Measurements from ENCODE around the gene IER5. TPM values are rescaled to one million over a fixed set of nuclear protein-coding genes. Genes with fewer than 3 reads are reported as not detected.

The IER5 gene
- total RNA-seq, 2 donors from 2014 or later, result 13.2 to 21.2 TPM

- no peak for TF ChIP-seq CTCF (conservative IDR thresholded peaks at IDR 0.05)
- Histone ChIP-seq H3K36me3 (ENCODE audit: control insufficient read depth, insufficient read depth, low read length) (no peaks in the 10 kb centered on the region), H3K27ac (ENCODE audit: low read depth, low read length) (no peak overlapping the region), H3K4me3 (ENCODE audit: low read length) (no peak overlapping the region), H3K4me1 (ENCODE audit: control insufficient read depth, insufficient read depth, low read length) (peaks cover 22% of the 10 kb centered on the region), H3K9ac (ENCODE audit: extremely low read depth, low read length, poor library complexity, severe bottlenecking) (no peak overlapping the region), H3K9me3 (ENCODE audit: control insufficient read depth, low read length) (peaks cover 10% of the 10 kb centered on the region), H3K27me3 (ENCODE audit: control insufficient read depth, insufficient read depth, low read length, poor library complexity, severe bottlenecking) (peaks cover 34% of the 10 kb centered on the region)
- Mint-ChIP-seq H3K4me1 (peaks cover 24% of the 10 kb centered on the region), H3K9me3 (peaks cover 11% of the 10 kb centered on the region), H3K4me3 (no peak overlapping the region), H3K27ac (no peak overlapping the region), H3K36me3 (ENCODE audit: low read depth) (no peaks in the 10 kb centered on the region), H3K27me3 (ENCODE audit: insufficient read depth) (peaks cover 51% of the 10 kb centered on the region)
- WGBS, 2 experiments (ENCODE audit: insufficient coverage in 1 of 2, insufficient read length in 1 of 2), result 88 to 100% methylated on average over 1 to 5 of the region's 5 CpGs
- no peak for DNase-seq
Observed at GRCh38 chr1:181141431-181141910, 53.0 kb downstream of the IER5 start.

Other genes with a start within 250 kb of the IER5 start
- 1 to 10 TPM; 3.3 to 5.8 TPM for gene KIAA1614, start 175.8 kb upstream of the IER5 start, total RNA-seq
- 10 to 100 TPM; 22.4 to 22.8 TPM for gene STX6, start 65.8 kb upstream of the IER5 start, total RNA-seq
- under 1 TPM; 0.22 to 0.35 TPM for gene MR1, start 54.7 kb upstream of the IER5 start, total RNA-seq